HepG2 (cell line): ENCODE results near the gene RPL4. TPM values are rescaled to one million over a fixed set of nuclear protein-coding genes. Genes with fewer than 3 reads are reported as not detected.

ENCODE experiments used
- AGO1 ChIP-seq: fragments of 200-400 bp; formaldehyde crosslinking; IDR thresholded peaks from 2 replicates; pipeline ENCODE4 v1.6.1; 2017; ENCODE audit warnings: mild to moderate bottlenecking, low read depth, low read length, moderate library complexity; ENCODE audit not compliant: poor library complexity, severe bottlenecking
- CEBPG ChIP-seq: IDR thresholded peaks from 2 replicates; pipeline ENCODE4 v1.6.1; 2016
- CHD4 ChIP-seq: fragments of 200-600 bp; sonication (generic); IDR thresholded peaks from 2 replicates; pipeline ENCODE4 v1.7.0; 2017; ENCODE audit warnings: mild to moderate bottlenecking, low read length, borderline replicate concordance
- DNMT3B ChIP-seq: conservative IDR thresholded peaks from 2 replicates; pipeline ENCODE4 v1.6.1; 2016; ENCODE audit warnings: missing biosample characterization, control low read depth
- ERF ChIP-seq: IDR thresholded peaks from 2 replicates; pipeline ENCODE4 v1.6.1; 2018; ENCODE audit warnings: missing biosample characterization, missing genetic modification reagents
- HDAC2 ChIP-seq: sonication (generic); formaldehyde crosslinking; IDR thresholded peaks from 2 replicates; pipeline ENCODE4 v1.4.0; 2020; ENCODE audit warnings: missing genetic modification reagents
- KDM5B ChIP-seq: sonication (generic); formaldehyde crosslinking; IDR thresholded peaks from 2 replicates; pipeline ENCODE4 v1.4.0; 2020; ENCODE audit warnings: missing genetic modification reagents, mild to moderate bottlenecking, borderline replicate concordance
- MAZ ChIP-seq, 2 experiments: sonication (generic) in 1 of 2; formaldehyde crosslinking in 1 of 2; IDR thresholded peaks; 2 replicates each; pipeline versions ENCODE4 v1.5.0 to v1.6.1; 2012 to 2020; ENCODE audit warnings: low read depth in 2 of 2, mild to moderate bottlenecking in 2 of 2, borderline replicate concordance in 1 of 2, improper control_type of control experiment in 1 of 2, low read length in 1 of 2, missing genetic modification reagents in 1 of 2, moderate library complexity in 1 of 2
- MTF1 ChIP-seq: sonication (generic); formaldehyde crosslinking; IDR thresholded peaks from 2 replicates; pipeline ENCODE4 v1.5.0; 2020; ENCODE audit warnings: missing genetic modification reagents
- PPARG ChIP-seq: conservative IDR thresholded peaks from 2 replicates; pipeline ENCODE4 v1.6.1; 2016; ENCODE audit warnings: missing biosample characterization, missing genetic modification reagents
- PTBP1 ChIP-seq: fragments of 200-400 bp; formaldehyde crosslinking; IDR thresholded peaks from 2 replicates; pipeline ENCODE4 v1.6.1; 2018; ENCODE audit warnings: low read length, low read depth; ENCODE audit not compliant: poor library complexity, severe bottlenecking
- SIN3A ChIP-seq: IDR thresholded peaks from 2 replicates; pipeline ENCODE4 v1.6.1; 2011; ENCODE audit warnings: low read depth, mild to moderate bottlenecking, control low read depth, low read length, borderline replicate concordance
- SNAI1 ChIP-seq: sonication (generic); formaldehyde crosslinking; IDR thresholded peaks from 2 replicates; pipeline ENCODE4 v1.5.0; 2020; ENCODE audit warnings: mild to moderate bottlenecking, missing genetic modification reagents, borderline replicate concordance
- ZBTB3 ChIP-seq: sonication (generic); formaldehyde crosslinking; IDR thresholded peaks from 2 replicates; pipeline ENCODE4 v1.4.0; 2020; ENCODE audit warnings: low read depth, mild to moderate bottlenecking, moderate library complexity, missing genetic modification reagents, borderline replicate concordance
- ZFX ChIP-seq: sonication (generic); formaldehyde crosslinking; IDR thresholded peaks from 2 replicates; pipeline ENCODE4 v1.4.0; 2020; ENCODE audit warnings: mild to moderate bottlenecking, low read depth, missing genetic modification reagents, moderate library complexity
- ZIK1 ChIP-seq: sonication (generic); formaldehyde crosslinking; IDR thresholded peaks from 2 replicates; pipeline ENCODE4 v1.5.0; 2020; ENCODE audit warnings: mild to moderate bottlenecking, low read depth, missing genetic modification reagents, borderline replicate concordance
- ZNF121 ChIP-seq: sonication (generic); formaldehyde crosslinking; IDR thresholded peaks from 2 replicates; pipeline ENCODE4 v1.5.0; 2020; ENCODE audit warnings: mild to moderate bottlenecking, missing genetic modification reagents
- ZNF44 ChIP-seq: sonication (generic); formaldehyde crosslinking; IDR thresholded peaks from 2 replicates; pipeline ENCODE4 v1.5.1; 2020; ENCODE audit warnings: mild to moderate bottlenecking, missing genetic modification reagents
- ZNF446 ChIP-seq: sonication (generic); formaldehyde crosslinking; IDR thresholded peaks from 2 replicates; pipeline ENCODE4 v1.5.0; 2020; ENCODE audit warnings: mild to moderate bottlenecking, missing genetic modification reagents
- ZNF546 ChIP-seq: sonication (generic); formaldehyde crosslinking; conservative IDR thresholded peaks from 2 replicates; pipeline ENCODE4 v1.8.1; 2023; ENCODE audit warnings: mild to moderate bottlenecking, missing genetic modification reagents
- ZNF563 ChIP-seq: sonication (generic); formaldehyde crosslinking; IDR thresholded peaks from 2 replicates; pipeline ENCODE4 v1.8.0; 2022; ENCODE audit warnings: mild to moderate bottlenecking, moderate library complexity, missing genetic modification reagents
- ZNF614 ChIP-seq: IDR thresholded peaks from 2 replicates; pipeline ENCODE4 v1.6.1; 2018; ENCODE audit warnings: missing biosample characterization, missing genetic modification reagents, inconsistent platforms, borderline replicate concordance
- ZNF776 ChIP-seq: sonication (generic); formaldehyde crosslinking; IDR thresholded peaks from 2 replicates; pipeline ENCODE4 v1.4.0; 2020; ENCODE audit warnings: mild to moderate bottlenecking, missing genetic modification reagents
- ZNF792 ChIP-seq: IDR thresholded peaks from 2 replicates; pipeline ENCODE4 v1.6.1; 2016
- polyA plus RNA-seq, 8 experiments: library from polyadenylated mRNA; depleted of rRNA in 3 of 8; stranded (reverse) in 7 of 8; unstranded in 1 of 8; fragments of >200 nt; fragmentation: Illumina TruSeq in 4 of 8; extraction: Trizol in 4 of 8; gene quantifications; 2 replicates each; pipeline versions ENCODE4 v1.2.1 to v1.2.3, GENCODE V29; 2011 to 2016; ENCODE audit warnings: low read depth in 4 of 8, missing spikeins in 1 of 8, mixed read lengths in 1 of 8; ENCODE audit not compliant: insufficient read depth in 1 of 8
- total RNA-seq, 5 experiments: library from RNA; depleted of rRNA; stranded (reverse); fragments of >200 nt; fragmentation: Illumina TruSeq; extraction: Trizol; gene quantifications; 2 replicates each; pipeline ENCODE4 v1.2.3, GENCODE V29; 2016; ENCODE audit warnings: low read depth in 1 of 5
- TF ChIP-seq, protein P1 (sequence below): sonication (generic); formaldehyde crosslinking; IDR thresholded peaks from 2 replicates; pipeline ENCODE4 v1.5.0; 2020; ENCODE audit warnings: mild to moderate bottlenecking, missing genetic modification reagents, moderate library complexity
- TF ChIP-seq, protein P2 (sequence below): sonication (generic); formaldehyde crosslinking; IDR thresholded peaks from 2 replicates; pipeline ENCODE4 v1.8.0; 2022; ENCODE audit warnings: mild to moderate bottlenecking, missing genetic modification reagents, moderate library complexity

Gene RPL4
- total and polyA plus RNA-seq, 2 of the 13 experiments (the other 11 are each of a cell fraction or from before 2014, with no cell fraction given) = 3,630 to 3,960 TPM

DNA sequence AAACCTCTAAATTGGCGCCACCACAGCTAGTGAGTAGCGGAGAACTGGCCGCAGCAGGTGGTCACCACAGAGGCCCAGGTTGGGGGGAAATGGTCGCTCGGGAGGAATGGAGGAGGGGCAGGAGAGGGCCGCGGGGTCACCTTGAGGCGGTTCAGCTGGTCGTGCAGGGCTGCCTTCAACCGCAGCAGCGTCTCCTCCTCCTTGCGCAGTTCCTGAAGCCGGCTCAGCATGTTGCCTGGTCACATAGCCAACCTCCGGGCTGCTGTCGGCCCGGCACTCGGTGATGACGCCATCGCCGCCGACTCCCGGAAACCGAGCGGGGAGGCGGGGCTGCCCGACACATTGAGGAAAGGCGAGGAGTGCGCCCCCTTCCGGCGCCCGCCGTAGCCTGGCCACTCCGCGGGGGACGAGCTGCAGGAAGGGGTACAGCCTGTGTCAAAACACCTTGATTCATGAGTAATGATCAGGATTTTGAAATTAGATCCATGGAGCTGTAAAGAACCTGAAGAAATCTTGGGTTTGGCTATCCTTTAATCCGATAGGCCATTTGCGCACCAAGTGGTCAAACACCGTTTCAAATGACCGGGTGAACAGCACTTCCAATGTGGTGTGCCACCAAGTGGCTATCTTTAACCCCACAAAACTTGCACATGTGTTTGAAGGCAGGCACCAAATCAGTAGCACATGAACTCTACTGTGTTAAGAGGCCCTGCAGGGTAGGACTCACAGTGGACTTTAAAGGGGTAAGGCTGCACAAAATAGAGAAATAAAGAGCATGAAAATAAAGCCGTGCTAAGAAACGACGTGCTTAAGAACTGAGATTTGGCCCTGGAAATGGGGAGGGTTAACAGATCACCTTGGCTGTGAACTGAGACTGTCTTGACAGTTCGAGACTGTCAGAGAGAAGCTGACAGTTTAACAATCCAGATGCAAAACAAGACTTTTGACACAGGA, 6.9 kb downstream of the RPL4 start, which contains the start of gene SNAPC5 (continued):
- TF ChIP-seq ZNF546 = peak; percentile 86; the same call in 1 of the 2 replicates
- TF ChIP-seq ZNF121 = peak; percentile 50; the same call in 1 of the 2 replicates
- peak; percentile 55 for TF ChIP-seq ZNF614
- no peak for TF ChIP-seq ZNF563
- TF ChIP-seq PTBP1 = peak; percentile 86
- TF ChIP-seq, protein P1, sequence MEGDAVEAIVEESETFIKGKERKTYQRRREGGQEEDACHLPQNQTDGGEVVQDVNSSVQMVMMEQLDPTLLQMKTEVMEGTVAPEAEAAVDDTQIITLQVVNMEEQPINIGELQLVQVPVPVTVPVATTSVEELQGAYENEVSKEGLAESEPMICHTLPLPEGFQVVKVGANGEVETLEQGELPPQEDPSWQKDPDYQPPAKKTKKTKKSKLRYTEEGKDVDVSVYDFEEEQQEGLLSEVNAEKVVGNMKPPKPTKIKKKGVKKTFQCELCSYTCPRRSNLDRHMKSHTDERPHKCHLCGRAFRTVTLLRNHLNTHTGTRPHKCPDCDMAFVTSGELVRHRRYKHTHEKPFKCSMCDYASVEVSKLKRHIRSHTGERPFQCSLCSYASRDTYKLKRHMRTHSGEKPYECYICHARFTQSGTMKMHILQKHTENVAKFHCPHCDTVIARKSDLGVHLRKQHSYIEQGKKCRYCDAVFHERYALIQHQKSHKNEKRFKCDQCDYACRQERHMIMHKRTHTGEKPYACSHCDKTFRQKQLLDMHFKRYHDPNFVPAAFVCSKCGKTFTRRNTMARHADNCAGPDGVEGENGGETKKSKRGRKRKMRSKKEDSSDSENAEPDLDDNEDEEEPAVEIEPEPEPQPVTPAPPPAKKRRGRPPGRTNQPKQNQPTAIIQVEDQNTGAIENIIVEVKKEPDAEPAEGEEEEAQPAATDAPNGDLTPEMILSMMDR = peak; percentile 97
- TF ChIP-seq PPARG (CRISPR knock-in tag) = no peak; the same call in 1 of the 2 replicates
- TF ChIP-seq HDAC2 (CRISPR knock-in tag) = peak; percentile 70
- TF ChIP-seq, protein P2, sequence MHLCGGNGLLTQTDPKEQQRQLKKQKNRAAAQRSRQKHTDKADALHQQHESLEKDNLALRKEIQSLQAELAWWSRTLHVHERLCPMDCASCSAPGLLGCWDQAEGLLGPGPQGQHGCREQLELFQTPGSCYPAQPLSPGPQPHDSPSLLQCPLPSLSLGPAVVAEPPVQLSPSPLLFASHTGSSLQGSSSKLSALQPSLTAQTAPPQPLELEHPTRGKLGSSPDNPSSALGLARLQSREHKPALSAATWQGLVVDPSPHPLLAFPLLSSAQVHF (CRISPR knock-in tag) = no peak
- TF ChIP-seq SIN3A = peak; percentile 91; the same call in 1 of the 2 replicates
- peak; percentile 74 for TF ChIP-seq MAZ (IDR thresholded peaks at IDR 0.05; ENCODE audit: borderline replicate concordance, low read depth, low read length)
- peak; percentile 91 for TF ChIP-seq MAZ (CRISPR knock-in tag; IDR thresholded peaks at IDR 0.05; ENCODE audit: low read depth)
- no peak for TF ChIP-seq MTF1 (CRISPR knock-in tag)
- no peak for TF ChIP-seq DNMT3B (CRISPR knock-in tag)
- peak; percentile 73 for TF ChIP-seq CEBPG (CRISPR knock-in tag)
- peak; percentile 56; the same call in 1 of the 2 replicates for TF ChIP-seq ZNF792 (CRISPR knock-in tag)
- 0 out of 2 replicates have a peak, but pooled peaks have one; percentile 75 for TF ChIP-seq ZIK1 (CRISPR knock-in tag)
- TF ChIP-seq ERF (CRISPR knock-in tag) = peak; percentile 82
- peak; percentile 64; the same call in 1 of the 2 replicates for TF ChIP-seq KDM5B (CRISPR knock-in tag)
- no peak for TF ChIP-seq CHD4
- no peak for TF ChIP-seq SNAI1 (CRISPR knock-in tag)
- peak; percentile 55; the same call in 1 of the 2 replicates for TF ChIP-seq ZNF446 (CRISPR knock-in tag)
- peak; percentile 96; the same call in 1 of the 2 replicates for TF ChIP-seq ZNF44 (CRISPR knock-in tag)
- TF ChIP-seq ZFX (CRISPR knock-in tag) = peak; percentile 82; the same call in 1 of the 2 replicates
- TF ChIP-seq ZBTB3 (CRISPR knock-in tag) = no peak
- TF ChIP-seq ZNF776 = no peak
- peak; percentile 99 for TF ChIP-seq AGO1
